SU-DHL-6 (cell line): ENCODE measurements around the gene MEF2A.
"Not testable (repeated sequence)": the region's sequence is repeated elsewhere in the genome, so short reads cannot be mapped to it uniquely, and the experiment has no call there.

ENCODE experiments used
- CTCF ChIP-seq: fragments of 200-600 bp; sonication (generic); IDR thresholded peaks from one replicate; pipeline ENCODE4 v1.5.1; 2017; ENCODE audit warnings: antibody characterized with exemption, mild to moderate bottlenecking, low read length, moderate library complexity; ENCODE audit not compliant: insufficient read depth, poor library complexity, severe bottlenecking
- EZH2phosphoT487 ChIP-seq: fragments of 200-600 bp; sonication (generic), shearing (Covaris generic); conservative IDR thresholded peaks from 2 replicates; pipeline ENCODE4 v1.6.1; 2018; ENCODE audit warnings: mild to moderate bottlenecking, antibody characterized with exemption, low read length, moderate library complexity, mixed read lengths

DNA sequence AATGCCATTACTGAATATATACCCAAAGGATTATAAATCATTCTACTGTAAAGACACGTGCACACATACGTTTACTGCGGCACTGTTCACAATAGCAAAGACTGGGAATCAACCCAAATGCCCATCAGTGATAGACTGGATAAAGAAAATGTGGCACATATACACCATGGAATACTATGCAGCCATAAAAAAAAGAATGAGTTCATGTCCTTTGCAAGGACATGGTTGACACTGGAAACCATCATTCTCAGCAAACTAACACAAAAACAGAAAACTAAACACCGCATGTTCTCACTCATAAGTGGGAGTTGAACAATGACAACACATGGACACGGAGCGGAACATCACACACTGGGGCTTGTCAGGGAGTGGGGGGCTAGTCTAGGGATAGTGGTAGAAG lies 100.3 kb downstream of the MEF2A start:
- TF ChIP-seq CTCF, EZH2phosphoT487: not testable (repeated sequence)
